GM18507 (cell line): ENCODE data around the gene GRIN2A.

ENCODE experiments used
- DNase-seq: peaks from one replicate; pipeline ENCODE4 v3.0.0; 2011; ENCODE audit warnings: low read depth; ENCODE audit not compliant: insufficient read length; ENCODE audit errors: extremely low spot score
- FAIRE-seq: peaks from 2 replicates; lab custom pipeline; 2011; peaks lifted over from hg19 to GRCh38; lab: Jason Lieb, UNC

The GRIN2A gene

GRCh38 chr16:9849697-9850245 lies 332.5 kb downstream of the GRIN2A start:
- DNase-seq (no peak), FAIRE-seq (no peak)

- no peak for FAIRE-seq
- no peak for DNase-seq
These were observed 335.1 kb downstream of the GRIN2A start for GRCh38 chr16:9847146-9847545.

- FAIRE-seq, result no peak
- no peak for DNase-seq
These were observed 335.7 kb downstream of the GRIN2A start for GRCh38 chr16:9846362-9847099.

- no peak for FAIRE-seq
These were observed 336.4 kb downstream of the GRIN2A start for GRCh38 chr16:9845661-9846361.

GRCh38 chr16:9844361-9844760 lies 337.9 kb downstream of the GRIN2A start:
- no peak for DNase-seq

More at GRCh38 chr16:9845661-9846361, 336.4 kb downstream of the GRIN2A start:
- no peak for DNase-seq

GRCh38 chr16:9843424-9844018 lies 338.7 kb downstream of the GRIN2A start:
- peak; percentile 12 for FAIRE-seq
- no peak for DNase-seq

More at GRCh38 chr16:9844361-9844760, 337.9 kb downstream of the GRIN2A start:
- FAIRE-seq, result no peak

GRCh38 chr16:9840761-9841665 lies 341.2 kb downstream of the GRIN2A start:
- DNase-seq (no peak), FAIRE-seq (peak; percentile 52)

- FAIRE-seq, result no peak
These were observed 344.7 kb downstream of the GRIN2A start for GRCh38 chr16:9837481-9837880.

GRCh38 chr16:9836118-9836736 lies 346.0 kb downstream of the GRIN2A start:
- FAIRE-seq (peak; percentile 33), DNase-seq (no peak)

More at GRCh38 chr16:9837481-9837880, 344.7 kb downstream of the GRIN2A start:
- no peak for DNase-seq

- FAIRE-seq (no peak), DNase-seq (no peak)
These were observed 355.0 kb downstream of the GRIN2A start for GRCh38 chr16:9827062-9827752.

GRCh38 chr16:9826656-9827055 lies 355.6 kb downstream of the GRIN2A start:
- DNase-seq (no peak), FAIRE-seq (no peak)

- DNase-seq (no peak), FAIRE-seq (no peak)
These were observed 357.8 kb downstream of the GRIN2A start for GRCh38 chr16:9824200-9825068.

- DNase-seq (no peak), FAIRE-seq (no peak)
These were observed 358.7 kb downstream of the GRIN2A start for GRCh38 chr16:9823510-9823909.

GRCh38 chr16:9821970-9822369 lies 360.3 kb downstream of the GRIN2A start:
- FAIRE-seq (no peak), DNase-seq (no peak)

- FAIRE-seq, result no peak
These were observed 360.9 kb downstream of the GRIN2A start for GRCh38 chr16:9821331-9821730.

GRCh38 chr16:9820476-9821246 lies 361.6 kb downstream of the GRIN2A start:
- no peak for DNase-seq
- no peak for FAIRE-seq

More at GRCh38 chr16:9821331-9821730, 360.9 kb downstream of the GRIN2A start:
- no peak for DNase-seq

- no peak for DNase-seq
- no peak for FAIRE-seq
These were observed 363.5 kb downstream of the GRIN2A start for GRCh38 chr16:9818702-9819101.
